ENCODE measurements around the gene CLIC4.
"Not testable (repeated sequence)": the region's sequence is repeated elsewhere in the genome, so short reads cannot be mapped to it uniquely, and the experiment has no call there.

The CLIC4 gene

DNA sequence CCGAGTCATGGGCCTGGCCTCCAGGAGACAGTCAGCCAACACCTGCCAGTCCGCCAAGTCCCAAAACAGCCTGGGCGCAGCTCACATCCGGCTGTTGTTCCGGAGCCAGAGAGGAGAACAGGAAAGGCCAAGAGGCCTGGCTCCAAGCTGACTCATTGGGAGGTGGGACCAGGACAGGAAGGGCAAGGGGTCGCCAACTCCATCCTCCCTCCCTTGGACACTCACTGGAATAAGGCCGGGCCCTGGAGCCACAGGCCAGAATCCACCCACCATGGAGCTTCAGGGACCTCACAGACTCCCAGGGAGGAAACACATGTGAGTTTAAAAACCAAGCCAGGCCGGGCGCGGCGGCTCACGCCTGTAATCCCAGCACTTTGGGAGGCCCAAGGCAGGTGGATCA lies 25.1 kb upstream of the CLIC4 start:
- DNase-seq: no peak

DNA sequence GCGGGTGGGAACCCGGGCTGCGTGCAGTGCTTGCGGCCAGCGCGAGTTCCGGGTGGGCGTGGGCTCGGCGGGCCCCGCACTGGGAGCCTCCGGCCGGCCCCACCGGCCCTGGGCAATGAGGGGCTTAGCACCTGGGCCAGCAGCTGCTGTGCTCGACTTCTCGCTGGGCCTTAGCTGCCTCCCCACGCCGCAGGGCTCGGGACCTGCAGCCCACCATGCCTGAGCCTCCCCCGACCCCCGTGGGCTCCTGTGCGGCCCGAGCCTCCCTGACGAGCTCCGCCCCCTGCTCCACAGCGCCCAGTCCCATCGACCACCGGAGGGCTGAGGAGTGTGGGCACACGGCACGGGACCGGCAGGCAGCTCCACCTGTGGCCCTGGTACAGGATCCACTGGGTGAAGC lies 23.7 kb upstream of the CLIC4 start:
- no peak for DNase-seq

DNA sequence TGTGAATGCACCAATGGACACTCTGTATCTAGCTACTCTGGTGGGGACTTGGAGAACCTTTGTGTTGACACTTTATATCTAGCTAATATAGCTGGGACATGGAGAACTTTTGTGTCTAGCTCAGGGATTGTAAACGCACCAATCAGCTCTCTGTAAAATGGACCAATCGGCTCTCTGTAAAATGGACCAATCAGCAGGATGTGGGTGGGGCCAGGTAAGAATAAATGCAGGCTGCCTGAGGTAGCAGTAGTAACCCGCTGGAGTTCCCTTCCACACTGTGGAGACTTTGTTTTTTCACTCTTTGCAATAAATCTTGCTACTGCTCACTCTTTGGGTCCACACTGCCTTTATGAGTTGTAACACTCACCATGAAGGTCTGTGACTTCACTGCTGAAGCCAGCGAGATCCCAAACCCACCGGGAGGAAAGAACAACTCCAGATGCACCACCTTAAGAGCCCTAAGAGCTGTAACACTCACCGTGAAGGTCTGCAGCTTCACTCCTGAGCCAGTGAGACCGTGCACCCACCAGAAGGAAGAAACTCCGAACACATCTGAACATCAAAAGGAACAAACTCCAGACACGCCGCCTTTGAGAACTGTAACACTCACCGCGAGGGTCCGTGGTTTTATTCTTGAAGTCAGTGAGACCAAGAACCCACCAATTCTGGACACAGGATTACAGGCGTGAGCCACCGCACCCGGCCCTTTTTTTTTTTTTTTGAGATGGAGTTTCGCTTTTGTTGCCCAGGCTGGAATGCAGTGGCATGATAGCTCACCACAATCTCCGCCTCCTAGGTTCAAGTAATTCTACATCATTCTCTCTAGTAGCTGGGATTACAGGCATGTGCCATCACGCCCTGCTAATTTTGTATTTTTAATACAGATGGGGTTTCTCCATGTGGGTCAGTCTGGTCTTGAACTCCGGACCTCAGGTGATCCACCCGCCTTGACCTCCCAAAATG lies 22.9 kb upstream of the CLIC4 start:
- not testable (repeated sequence) for DNase-seq

DNA sequence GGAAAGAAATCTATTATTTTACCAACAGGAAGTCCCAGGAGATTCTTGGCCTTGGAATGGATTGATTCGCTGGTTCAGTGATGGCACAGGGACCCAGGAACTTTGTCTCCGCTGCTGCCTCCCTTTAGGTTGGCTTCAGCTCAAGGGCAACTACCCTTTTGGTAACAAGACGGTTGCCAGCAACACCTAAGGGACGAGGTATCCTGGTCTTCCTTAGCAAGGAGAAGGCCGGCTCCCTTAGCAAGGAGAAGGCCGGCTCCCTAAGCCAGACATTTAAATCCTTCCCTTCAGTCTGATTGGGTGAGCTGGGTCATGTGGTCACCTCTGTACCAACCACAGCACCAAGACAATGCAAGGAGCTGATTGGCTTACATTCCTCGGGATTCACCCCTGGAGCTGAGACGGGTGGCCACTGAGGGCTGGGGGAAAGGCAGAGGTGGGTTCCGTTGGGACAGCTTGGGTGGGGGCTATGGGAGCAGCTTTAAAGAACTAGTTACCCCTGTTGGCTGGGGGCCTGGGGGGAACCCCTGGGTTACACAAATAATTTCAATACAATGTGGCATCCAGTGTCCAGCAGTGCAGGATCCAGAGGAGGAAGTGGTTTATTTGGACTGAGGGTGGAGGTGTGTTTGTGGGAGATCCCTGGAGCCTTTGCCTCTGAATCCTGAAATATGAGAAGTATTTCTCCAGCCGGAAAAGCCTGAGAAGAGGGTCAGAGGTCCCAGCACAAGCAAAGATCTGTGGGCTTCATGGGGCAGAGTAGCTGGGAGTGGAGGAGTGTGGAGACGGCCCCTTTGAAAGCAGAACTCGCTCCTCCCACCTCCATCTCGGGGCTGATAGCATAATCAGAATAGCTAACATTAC lies 20.7 kb upstream of the CLIC4 start:
- DNase-seq: no peak

DNA sequence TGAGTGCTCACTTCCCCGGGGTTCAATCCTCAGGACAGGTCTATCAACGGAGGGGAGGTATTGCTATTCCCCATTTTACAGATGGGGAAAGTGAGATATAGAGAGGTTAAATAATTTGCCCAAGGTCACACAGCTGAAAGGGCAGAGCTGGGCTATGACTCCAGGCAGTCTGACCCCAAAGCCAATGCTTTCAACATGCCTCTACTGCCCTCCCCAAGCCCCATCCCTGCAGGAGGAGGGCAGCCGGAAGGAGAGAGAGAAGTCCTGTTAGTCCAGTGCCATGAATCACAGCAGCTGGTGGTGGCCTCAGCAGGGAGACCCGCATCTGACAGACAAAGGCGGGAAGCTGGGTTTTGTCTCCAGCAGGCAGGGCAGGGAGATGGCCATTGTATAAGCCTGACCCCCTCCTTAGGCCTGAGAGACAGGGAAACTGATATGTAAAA lies 20.0 kb upstream of the CLIC4 start:
- no peak for DNase-seq

DNA sequence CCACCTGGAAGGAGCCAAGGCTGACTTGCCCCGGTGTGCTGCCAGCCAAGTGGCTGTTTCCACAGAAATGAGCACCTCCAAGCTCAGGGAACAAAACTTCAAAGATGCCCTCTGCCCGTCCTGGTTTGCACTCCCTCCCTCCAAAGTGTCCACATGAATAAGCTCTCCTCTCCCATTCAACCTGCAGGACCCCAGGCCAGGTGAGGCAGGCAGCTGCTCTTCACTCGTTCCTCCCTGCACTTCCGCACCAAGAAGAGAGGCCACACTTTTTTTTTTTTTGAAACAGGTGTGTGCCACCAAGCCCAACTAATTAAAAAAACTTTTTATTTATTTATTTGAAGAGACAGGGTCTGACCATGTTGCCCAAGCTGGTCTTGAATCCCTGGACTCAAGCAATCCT lies 18.5 kb upstream of the CLIC4 start:
- DNase-seq: no peak

DNA sequence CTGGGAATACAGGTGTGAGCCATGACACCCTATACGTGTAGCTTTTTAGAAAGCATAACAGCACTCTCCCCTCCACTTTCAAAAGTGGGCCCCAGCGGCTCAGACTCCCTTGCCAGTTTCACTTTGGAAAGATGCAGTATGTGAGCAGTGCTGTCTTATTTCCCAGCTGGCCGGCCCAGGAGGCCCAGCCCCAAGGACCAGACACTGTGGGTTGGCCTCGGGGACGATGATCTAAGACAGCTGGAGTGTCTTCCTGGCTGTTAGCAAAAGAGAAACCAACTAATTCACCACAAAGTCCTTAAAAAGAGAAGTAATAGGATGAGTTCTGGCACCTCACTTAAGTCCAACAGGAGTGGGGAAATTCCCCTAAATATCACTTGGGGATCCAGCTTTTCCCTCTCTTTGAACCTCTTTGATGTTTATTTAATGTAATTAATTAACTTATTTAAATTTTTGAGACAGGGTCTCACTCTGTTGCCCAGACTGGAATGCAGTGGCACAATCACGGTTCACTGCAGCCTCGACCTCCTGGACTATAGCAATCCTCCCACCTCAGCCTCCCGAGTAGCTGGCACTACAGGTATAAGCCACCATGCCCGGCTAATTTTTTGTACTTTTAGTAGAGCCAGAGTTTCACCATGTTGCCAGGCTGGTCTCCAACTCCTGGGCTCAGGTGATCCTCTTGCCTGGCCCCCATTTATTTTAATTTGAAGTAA lies 17.6 kb upstream of the CLIC4 start:
- DNase-seq: peak; percentile 74 to 83

DNA sequence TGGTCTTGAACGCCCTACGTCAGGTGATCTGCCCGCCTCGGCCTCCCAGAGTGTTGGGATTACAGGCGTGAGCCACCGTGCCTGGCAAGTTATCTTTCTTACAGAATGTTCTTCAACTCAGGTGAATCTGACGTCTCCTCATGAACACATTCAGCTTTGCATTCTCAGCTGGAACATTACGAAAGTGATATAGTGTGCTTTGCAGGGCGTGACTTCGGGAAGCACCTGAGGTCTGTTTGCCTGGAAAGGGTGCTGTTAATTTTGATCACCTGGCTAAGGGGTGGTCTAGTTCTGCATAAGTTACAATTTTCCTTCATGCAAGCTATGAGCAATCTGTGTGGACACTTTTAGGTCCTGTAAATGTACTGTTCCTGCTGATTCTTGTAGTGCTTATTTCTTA lies 16.3 kb upstream of the CLIC4 start:
- no peak for DNase-seq

DNA sequence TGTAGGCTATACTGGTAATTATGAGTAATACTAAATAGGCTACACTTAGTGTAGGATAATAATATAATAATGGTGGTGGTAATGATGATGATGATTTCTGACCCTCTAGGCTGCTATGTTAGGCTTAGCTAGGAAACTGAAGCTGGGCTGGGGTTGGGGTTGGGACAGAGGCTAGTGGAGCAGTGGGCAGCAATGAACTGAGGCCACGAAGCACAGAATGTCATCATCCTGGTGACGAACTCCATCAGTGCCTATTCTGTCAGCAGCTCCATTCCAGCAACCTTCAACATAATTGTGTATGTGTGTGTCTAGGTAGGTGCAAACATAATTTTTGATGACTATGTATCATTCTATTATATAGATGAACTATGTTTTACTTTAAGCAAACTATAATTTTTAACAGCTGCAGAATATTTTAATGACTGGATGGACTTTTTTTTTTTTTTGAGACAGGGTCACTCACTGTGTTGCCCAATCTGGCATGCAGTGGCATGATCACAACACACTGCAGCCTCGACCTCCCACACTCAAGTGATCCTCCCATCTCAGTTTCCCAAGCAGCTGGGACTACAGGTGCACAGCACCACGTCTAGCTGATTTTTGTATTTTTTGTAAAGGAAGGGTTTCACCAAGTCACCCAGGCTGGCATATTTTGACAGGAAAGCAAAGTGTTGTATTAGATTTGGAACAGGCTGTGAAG lies 12.9 kb upstream of the CLIC4 start:
- DNase-seq: no peak

DNA sequence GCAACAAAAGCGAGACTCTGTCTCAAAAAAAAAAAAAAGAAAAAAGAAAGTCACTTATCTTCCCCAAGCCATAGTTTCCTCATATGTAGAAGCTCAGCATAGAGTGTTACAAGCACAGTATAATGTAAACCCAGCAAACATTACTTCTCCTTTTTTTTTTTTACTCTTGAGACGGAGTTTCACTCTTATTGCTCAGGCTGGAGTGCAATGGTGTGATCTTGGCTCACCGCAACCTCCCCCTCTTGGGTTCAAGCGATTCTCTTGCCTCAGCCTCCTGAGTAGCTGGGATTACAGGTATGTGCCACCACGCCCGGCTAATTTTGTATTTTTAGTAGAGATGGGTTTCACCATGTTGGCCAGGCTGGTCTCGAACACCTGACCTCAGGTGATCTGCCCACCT lies 11.9 kb upstream of the CLIC4 start:
- DNase-seq: peak; percentile 78 to 84

DNA sequence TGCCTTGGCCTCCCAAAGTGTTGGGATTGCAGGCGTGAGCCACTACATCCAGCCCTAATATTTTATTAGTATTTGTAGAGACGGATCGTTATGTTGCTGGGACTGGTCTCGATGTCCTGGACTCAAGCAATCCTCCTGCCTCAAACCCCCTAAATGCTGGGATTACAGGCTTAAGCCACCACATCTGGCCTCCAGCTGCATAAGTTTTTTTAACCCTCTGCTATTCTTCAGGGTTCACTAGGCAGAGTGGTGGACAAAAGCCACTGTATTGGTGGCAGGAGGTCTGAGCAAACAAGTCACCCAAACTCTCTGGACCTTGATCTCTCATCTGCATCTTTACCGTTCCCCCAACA lies 10.1 kb upstream of the CLIC4 start:
- DNase-seq: no peak

DNA sequence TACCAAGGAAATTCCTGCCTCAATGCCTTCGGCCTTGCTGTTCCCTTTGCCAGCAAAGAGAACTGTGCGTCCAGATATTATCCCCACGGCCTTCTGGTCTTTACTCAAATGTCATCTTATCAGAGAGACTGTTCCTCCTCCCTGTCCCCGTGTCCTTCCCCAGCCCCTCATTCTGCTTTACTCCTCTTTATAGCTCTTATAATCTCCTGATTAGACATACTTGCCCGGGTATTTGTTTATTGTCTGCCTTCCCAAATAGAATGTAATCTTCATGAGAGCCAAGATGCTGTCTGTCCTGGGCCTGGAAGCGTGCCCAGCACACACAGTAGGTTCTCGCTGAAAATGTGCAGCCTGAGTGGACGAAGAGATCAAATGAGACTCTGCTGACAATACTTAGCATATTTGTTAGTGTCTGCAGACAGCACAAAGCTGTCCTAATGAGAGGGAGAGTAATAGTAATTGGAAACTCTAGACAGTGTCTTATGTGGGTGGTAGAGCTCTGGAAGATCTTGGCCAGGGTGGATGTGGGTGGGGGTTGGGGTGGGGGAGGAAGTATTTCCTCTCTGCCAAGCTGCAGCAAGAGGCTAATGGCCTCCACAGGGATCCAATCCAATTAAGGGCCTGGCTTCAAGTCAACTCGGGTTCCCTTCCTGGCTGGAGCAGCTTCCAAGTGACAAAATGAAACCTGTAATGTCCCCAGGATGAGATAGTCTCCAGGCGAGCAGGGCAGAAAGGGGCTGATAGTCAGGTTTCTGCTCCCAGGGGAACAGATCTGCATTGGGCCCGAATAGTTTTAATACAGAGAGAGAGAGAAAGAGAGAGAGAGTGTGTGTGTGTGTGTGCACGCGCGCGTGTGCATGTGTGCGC lies 9.5 kb upstream of the CLIC4 start:
- no peak for DNase-seq

DNA sequence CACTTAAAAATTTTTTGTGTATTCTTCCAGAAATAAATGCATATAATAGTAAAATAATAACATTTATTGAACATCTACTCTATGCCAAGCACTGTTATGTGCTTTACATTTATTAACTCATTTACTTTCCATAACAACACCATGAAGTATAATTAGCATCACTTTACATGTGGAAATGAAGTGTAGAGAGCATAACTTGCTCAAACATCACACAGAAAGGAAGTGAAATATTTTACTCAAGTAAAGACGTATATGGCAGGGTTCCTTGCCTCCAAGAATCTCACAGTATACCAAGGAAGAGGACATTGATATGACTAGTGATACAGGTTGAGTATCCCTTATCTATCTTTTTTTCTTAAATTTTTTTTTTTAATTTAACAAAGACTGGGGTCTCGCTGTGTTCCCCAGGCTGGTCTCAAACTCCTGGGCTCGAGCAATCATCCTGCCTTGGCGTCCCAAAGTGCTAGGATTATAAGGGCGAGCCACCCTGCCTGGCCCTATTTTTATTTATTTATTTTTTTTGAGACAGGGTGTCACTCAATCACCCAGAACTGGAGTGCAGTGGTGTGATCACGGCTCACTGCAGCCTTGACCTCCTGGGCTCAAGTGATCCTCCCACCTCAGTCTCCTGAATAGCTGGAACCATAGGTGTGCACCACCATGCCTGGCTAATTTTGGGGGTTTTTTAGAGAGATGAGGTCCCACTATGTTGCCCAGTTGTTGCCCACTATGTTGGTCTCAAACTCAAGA lies 7.7 kb upstream of the CLIC4 start:
- DNase-seq: no peak

DNA sequence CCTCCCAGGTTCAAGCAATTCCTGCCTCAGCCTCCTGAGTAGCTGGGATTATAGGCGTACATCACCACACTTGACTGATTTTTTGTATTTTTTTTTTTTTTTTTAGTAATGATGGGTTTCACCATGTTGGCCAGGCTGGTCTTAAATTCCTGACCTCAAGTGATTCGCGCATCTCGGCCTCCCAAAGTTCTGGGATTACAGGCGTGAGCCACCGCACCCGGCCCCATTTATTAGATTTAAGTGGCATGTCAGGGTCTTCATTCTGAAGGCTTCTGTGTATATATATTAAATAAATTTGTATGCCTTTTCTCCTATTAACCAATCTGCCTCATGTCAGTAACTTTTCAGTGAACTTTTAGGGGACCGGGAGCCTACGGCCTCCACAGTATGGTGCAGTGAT lies 6.0 kb upstream of the CLIC4 start:
- no peak for DNase-seq

DNA sequence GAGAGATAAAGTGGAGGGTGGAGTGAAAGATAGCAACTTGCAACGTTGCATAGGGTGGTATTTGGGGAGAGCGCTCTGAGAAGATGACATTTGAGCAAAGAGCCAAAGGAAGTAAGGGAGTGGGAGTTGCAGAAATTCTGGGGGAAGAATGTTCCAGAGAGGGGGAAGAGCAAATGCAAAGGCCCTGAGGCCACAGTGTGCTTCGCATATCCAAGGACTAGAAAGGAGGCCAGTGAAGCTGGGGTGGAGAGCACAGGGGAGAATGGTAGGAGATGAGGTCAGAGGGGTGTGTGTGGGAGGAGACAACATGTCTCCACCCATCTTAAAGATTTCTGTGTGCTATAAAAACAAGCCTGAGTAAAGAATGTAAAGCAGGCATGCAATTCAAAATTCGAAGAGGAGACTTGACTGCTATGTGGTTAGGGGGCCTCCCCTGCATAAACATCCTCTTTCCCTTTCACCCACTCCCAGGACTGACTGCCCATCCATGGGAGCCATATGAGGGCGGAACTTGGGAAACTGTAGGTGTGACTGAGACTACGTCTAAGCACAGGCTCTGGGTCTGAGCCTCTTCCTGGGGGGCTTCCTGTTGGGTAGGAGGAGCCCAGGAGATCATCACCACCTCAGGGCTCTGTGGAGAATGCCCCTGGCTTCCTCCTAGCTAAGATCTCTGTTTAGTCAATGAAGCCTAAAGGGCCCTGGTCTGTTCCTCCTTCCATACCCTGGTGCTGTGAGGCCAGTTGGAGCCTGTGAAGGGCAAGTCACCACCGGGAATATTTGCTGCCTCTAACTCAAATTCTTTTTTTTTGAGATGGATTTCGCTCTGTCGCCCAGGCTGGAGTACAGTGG lies 2.9 kb upstream of the CLIC4 start:
- no peak for DNase-seq

DNA sequence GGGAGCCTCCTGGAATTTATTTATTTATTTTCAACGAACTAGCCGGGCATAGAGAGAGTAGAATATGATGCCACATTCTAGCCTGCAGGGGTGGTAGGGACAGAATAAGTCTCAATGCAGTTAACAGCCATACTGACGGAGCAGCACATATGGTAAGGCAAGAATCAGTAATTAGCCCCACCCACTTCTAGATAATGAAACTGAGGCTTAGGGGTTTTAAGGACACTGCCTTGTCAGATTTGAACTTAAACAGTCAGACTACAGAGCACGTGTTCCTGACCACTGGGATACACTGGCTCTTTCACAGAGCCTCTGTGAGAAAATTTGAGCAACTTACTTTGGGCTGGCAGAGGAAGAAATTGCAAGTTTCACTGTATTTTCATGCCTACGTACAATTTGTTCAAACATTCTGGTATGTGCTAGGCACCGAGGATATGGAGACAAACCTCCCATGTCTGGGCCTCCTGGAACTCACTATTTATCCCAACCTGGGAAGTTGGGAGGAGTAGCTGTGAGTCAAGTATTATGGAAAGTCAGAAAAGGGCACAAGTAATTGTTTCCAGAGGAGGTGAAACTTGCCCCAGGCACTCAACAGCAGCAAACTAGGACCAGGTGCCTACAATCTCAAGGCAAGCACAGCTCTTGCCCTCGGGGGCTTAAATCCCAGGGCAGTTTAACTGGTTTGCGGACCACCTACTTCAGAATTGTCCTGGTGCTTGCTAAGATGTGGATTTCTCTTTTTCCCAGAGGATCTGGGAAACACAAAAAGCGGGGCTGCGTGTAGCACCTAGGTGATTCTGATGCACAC lies 1.6 kb upstream of the CLIC4 start:
- DNase-seq: no peak

DNA sequence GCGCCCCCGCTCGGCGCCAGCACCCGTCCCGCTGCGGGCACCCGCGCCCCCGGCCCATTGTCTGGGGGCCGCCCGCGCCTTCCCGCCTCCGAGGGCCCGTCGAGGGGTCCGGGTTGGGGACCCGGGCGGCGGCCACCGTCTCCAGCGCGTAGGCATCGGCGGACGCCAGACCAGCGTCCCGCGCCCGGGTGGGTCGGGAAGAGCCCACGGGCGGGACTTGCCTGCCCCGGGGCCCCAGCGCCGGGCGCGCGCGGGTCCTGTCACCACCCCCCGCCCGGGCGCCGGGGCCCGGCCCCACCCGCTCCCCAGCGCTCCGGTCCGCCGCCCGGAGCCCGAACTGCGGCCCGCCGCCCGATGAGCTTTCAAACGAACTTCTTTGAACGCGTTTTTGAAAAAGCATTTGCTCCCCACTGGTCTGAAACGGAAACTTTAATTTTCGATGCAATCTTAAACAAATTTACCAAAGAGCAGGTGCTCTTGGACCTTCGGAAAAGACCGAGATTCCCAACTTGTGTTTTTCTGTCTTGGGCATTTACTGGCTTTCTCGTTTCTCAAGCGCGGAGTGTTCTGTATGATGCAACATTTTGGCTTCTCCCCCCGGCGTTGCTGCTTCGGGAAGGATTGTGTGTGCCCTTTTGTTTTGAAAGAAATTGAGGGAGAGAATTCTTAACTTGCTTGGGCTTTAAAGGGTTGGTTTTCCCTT lies 615 bp downstream of the CLIC4 start:
- no peak for DNase-seq

Measured in AML-193 (cell line).